GM23338 (cell line): ENCODE data around the gene ADAMTS19. TPM values are rescaled to one million over a fixed set of nuclear protein-coding genes. Genes with fewer than 3 reads are reported as not detected.

Experiments
- ATAC-seq: fragments of 200-7000 bp; cut with Tn5 transposase; 3 replicates; pipeline ENCODE4 v1.9.1; 2020
- DNase-seq: peaks from one replicate; pipeline ENCODE4 v3.0.0-alpha.2; 2015; ENCODE audit warnings: low spot score
- H2AFZ ChIP-seq: fragments of 200-600 bp; sonication (generic); 2 replicates; pipeline ENCODE4 v1.8.0; 2016; ENCODE audit warnings: antibody characterized with exemption, mild to moderate bottlenecking, moderate library complexity
- H3F3A ChIP-seq: fragments of 200-600 bp; sonication (generic); replicated peaks from 2 replicates; pipeline ENCODE4 v1.8.0; 2017; ENCODE audit warnings: antibody characterized with exemption, mixed run types, low read depth
- H3K27ac ChIP-seq: fragments of 200-600 bp; sonication (generic); 2 replicates; pipeline ENCODE4 v1.6.1; 2016; ENCODE audit warnings: low read depth
- H3K27me3 ChIP-seq: fragments of 200-600 bp; sonication (generic); 2 replicates; pipeline ENCODE4 v1.8.0; 2016; ENCODE audit warnings: mild to moderate bottlenecking, mixed run types, moderate library complexity; ENCODE audit not compliant: insufficient read depth
- H3K36me3 ChIP-seq: fragments of 200-600 bp; sonication (generic); 2 replicates; pipeline ENCODE4 v1.8.0; 2016; ENCODE audit warnings: mild to moderate bottlenecking; ENCODE audit not compliant: insufficient read depth
- H3K4me1 ChIP-seq: fragments of 200-600 bp; sonication (generic); 2 replicates; pipeline ENCODE4 v1.8.0; 2016; ENCODE audit warnings: mild to moderate bottlenecking, moderate library complexity; ENCODE audit not compliant: insufficient read depth
- H3K4me2 ChIP-seq: fragments of 200-600 bp; sonication (generic); 2 replicates; pipeline ENCODE4 v1.7.1; 2017; ENCODE audit warnings: mixed run types
- H3K4me3 ChIP-seq: fragments of 200-600 bp; sonication (generic); 2 replicates; pipeline ENCODE4 v1.6.1; 2016; ENCODE audit warnings: mixed run types
- H3K79me2 ChIP-seq: fragments of 200-600 bp; sonication (generic); replicated peaks from 2 replicates; pipeline ENCODE4 v1.8.0; 2017; ENCODE audit warnings: mild to moderate bottlenecking; ENCODE audit not compliant: insufficient read depth
- H3K9me2 ChIP-seq: fragments of 200-600 bp; sonication (generic); 2 replicates; pipeline ENCODE4 v1.8.0; 2017; ENCODE audit not compliant: insufficient read depth
- H4K20me1 ChIP-seq: fragments of 200-600 bp; sonication (generic); replicated peaks from 2 replicates; pipeline ENCODE4 v1.8.0; 2017; ENCODE audit warnings: mild to moderate bottlenecking; ENCODE audit not compliant: insufficient read depth
- H3K27ac Mint-ChIP-seq: 2 replicates; pipeline ENCODE4 v1.8.0; 2020; ENCODE audit warnings: inconsistent platforms, mild to moderate bottlenecking, moderate library complexity, mixed read lengths
- H3K27me3 Mint-ChIP-seq: 3 replicates; pipeline ENCODE4 v1.8.0; 2022; ENCODE audit warnings: low read depth, mild to moderate bottlenecking, moderate library complexity, mixed read lengths, inconsistent platforms; ENCODE audit not compliant: insufficient read depth, poor library complexity
- H3K36me3 Mint-ChIP-seq: 3 replicates; pipeline ENCODE4 v1.8.0; 2021; ENCODE audit warnings: low read depth, mild to moderate bottlenecking, inconsistent platforms, moderate library complexity, mixed read lengths
- H3K4me1 Mint-ChIP-seq: 3 replicates; pipeline ENCODE4 v1.8.0; 2020; ENCODE audit warnings: mild to moderate bottlenecking, inconsistent platforms, mixed read lengths
- H3K4me3 Mint-ChIP-seq: 3 replicates; pipeline ENCODE4 v1.8.0; 2021; ENCODE audit warnings: moderate library complexity, mild to moderate bottlenecking, inconsistent platforms, mixed read lengths
- H3K9me3 Mint-ChIP-seq: 3 replicates; pipeline ENCODE4 v1.8.0; 2020; ENCODE audit warnings: moderate library complexity, mild to moderate bottlenecking, inconsistent platforms, mixed read lengths
- CTCF ChIP-seq, 2 experiments: fragments of 200-600 bp in 1 of 2; sonication (generic) in 1 of 2; conservative IDR thresholded peaks; 2 replicates each; pipeline versions ENCODE4 v1.5.1 to v1.6.1; 2016 to 2017; ENCODE audit warnings: antibody characterized with exemption in 2 of 2, low read depth in 2 of 2, mild to moderate bottlenecking in 2 of 2, moderate library complexity in 1 of 2
- EZH2 ChIP-seq: fragments of 200-600 bp; sonication (generic); IDR thresholded peaks from one replicate; pipeline ENCODE4 v1.8.0; 2017; ENCODE audit warnings: antibody characterized with exemption, mild to moderate bottlenecking, low read depth; ENCODE audit not compliant: unreplicated experiment
- JUNB ChIP-seq: IDR thresholded peaks from one replicate; pipeline ENCODE4 v1.6.1; 2016; ENCODE audit warnings: antibody characterized with exemption; ENCODE audit not compliant: unreplicated experiment
- NANOG ChIP-seq: IDR thresholded peaks from 2 replicates; pipeline ENCODE4 v1.6.1; 2016; ENCODE audit warnings: antibody characterized with exemption, borderline replicate concordance
- POLR2AphosphoS5 ChIP-seq: IDR thresholded peaks from 2 replicates; pipeline ENCODE4 v1.6.1; 2016; ENCODE audit warnings: antibody characterized with exemption, low read depth
- ZNF331 ChIP-seq: fragments of 250-450 bp; sonication (Bioruptor Pico); IDR thresholded peaks from 2 replicates; pipeline ENCODE4 v1.5.0; 2020; ENCODE audit warnings: low read depth, mild to moderate bottlenecking, moderate library complexity
- polyA plus RNA-seq: library from polyadenylated mRNA; unstranded; fragments of >200 nt; fragmentation: Nextera tagmentation; extraction: Ambion mirVana; gene quantifications from 2 replicates; pipeline ENCODE4 v1.2.1, GENCODE V29; 2016
- total RNA-seq: library from RNA; depleted of rRNA; stranded (reverse); fragments of >200 nt; shearing (Covaris generic); gene quantifications from 2 replicates; pipeline ENCODE4 v1.2.3, GENCODE V29; 2014
- TF ChIP-seq, protein P1 (sequence below): fragments of 250-450 bp; sonication (Bioruptor Pico); IDR thresholded peaks from 2 replicates; pipeline ENCODE4 v1.5.0; 2020; ENCODE audit warnings: mild to moderate bottlenecking, moderate library complexity

ADAMTS19 gene
- total and polyA plus RNA-seq, 2 experiments from 2014 or later: 6.0 to 27.4 TPM

- TF ChIP-seq POLR2AphosphoS5 (no peak), NANOG (no peak), ZNF331 (CRISPR knock-in tag) (no peak), JUNB (no peak)
- TF ChIP-seq, protein P1, sequence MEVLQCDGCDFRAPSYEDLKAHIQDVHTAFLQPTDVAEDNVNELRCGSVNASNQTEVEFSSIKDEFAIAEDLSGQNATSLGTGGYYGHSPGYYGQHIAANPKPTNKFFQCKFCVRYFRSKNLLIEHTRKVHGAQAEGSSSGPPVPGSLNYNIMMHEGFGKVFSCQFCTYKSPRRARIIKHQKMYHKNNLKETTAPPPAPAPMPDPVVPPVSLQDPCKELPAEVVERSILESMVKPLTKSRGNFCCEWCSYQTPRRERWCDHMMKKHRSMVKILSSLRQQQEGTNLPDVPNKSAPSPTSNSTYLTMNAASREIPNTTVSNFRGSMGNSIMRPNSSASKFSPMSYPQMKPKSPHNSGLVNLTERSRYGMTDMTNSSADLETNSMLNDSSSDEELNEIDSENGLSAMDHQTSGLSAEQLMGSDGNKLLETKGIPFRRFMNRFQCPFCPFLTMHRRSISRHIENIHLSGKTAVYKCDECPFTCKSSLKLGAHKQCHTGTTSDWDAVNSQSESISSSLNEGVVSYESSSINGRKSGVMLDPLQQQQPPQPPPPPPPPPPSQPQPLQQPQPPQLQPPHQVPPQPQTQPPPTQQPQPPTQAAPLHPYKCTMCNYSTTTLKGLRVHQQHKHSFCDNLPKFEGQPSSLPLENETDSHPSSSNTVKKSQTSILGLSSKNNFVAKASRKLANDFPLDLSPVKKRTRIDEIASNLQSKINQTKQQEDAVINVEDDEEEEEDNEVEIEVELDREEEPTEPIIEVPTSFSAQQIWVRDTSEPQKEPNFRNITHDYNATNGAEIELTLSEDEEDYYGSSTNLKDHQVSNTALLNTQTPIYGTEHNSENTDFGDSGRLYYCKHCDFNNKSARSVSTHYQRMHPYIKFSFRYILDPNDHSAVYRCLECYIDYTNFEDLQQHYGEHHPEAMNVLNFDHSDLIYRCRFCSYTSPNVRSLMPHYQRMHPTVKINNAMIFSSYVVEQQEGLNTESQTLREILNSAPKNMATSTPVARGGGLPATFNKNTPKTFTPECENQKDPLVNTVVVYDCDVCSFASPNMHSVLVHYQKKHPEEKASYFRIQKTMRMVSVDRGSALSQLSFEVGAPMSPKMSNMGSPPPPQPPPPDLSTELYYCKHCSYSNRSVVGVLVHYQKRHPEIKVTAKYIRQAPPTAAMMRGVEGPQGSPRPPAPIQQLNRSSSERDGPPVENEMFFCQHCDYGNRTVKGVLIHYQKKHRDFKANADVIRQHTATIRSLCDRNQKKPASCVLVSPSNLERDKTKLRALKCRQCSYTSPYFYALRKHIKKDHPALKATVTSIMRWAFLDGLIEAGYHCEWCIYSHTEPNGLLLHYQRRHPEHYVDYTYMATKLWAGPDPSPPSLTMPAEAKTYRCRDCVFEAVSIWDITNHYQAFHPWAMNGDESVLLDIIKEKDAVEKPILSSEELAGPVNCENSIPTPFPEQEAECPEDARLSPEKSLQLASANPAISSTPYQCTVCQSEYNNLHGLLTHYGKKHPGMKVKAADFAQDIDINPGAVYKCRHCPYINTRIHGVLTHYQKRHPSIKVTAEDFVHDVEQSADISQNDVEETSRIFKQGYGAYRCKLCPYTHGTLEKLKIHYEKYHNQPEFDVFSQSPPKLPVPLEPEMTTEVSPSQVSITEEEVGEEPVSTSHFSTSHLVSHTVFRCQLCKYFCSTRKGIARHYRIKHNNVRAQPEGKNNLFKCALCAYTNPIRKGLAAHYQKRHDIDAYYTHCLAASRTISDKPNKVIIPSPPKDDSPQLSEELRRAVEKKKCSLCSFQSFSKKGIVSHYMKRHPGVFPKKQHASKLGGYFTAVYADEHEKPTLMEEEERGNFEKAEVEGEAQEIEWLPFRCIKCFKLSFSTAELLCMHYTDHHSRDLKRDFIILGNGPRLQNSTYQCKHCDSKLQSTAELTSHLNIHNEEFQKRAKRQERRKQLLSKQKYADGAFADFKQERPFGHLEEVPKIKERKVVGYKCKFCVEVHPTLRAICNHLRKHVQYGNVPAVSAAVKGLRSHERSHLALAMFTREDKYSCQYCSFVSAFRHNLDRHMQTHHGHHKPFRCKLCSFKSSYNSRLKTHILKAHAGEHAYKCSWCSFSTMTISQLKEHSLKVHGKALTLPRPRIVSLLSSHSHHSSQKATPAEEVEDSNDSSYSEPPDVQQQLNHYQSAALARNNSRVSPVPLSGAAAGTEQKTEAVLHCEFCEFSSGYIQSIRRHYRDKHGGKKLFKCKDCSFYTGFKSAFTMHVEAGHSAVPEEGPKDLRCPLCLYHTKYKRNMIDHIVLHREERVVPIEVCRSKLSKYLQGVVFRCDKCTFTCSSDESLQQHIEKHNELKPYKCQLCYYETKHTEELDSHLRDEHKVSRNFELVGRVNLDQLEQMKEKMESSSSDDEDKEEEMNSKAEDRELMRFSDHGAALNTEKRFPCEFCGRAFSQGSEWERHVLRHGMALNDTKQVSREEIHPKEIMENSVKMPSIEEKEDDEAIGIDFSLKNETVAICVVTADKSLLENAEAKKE: no peak
Observed at GRCh38 chr5:129691220-129691619, 231.1 kb downstream of the ADAMTS19 start (continued).

- peak in 1 of 2 experiments; percentile 47; a peak in 2 of 4 replicates for TF ChIP-seq CTCF (conservative IDR thresholded peaks at IDR 0.05; ENCODE audit: low read depth in 2 of 2)
- no peak for TF ChIP-seq EZH2
- Histone ChIP-seq H3K27ac (no peak overlapping the region), H3K4me3 (no peak overlapping the region), H3K9me2 (no peaks in the 10 kb centered on the region), H4K20me1 (no peaks in the 10 kb centered on the region), H3K36me3 (peaks cover 7% of the 10 kb centered on the region; the same call in 1 of the 2 replicates), H3K79me2 (no peaks in the 10 kb centered on the region), H3F3A (no peaks in the 10 kb centered on the region), H3K27me3 (no peaks in the 10 kb centered on the region), H3K4me2 (no peak overlapping the region), H3K4me1 (no peaks in the 10 kb centered on the region), H2AFZ (no peak overlapping the region)
- peaks cover 16% of the 10 kb centered on the region; the same call in 2 of the 3 replicates for H3K36me3 Mint-ChIP-seq
- no peak overlapping the region for H3K4me3 Mint-ChIP-seq
- no peaks in the 10 kb centered on the region for H3K4me1 Mint-ChIP-seq
- no peak for ATAC-seq
- H3K27ac Mint-ChIP-seq: no peak overlapping the region; the same call in 1 of the 2 replicates
- no peaks in the 10 kb centered on the region for H3K27me3 Mint-ChIP-seq
- DNase-seq: peak; percentile 8
- no peaks in the 10 kb centered on the region for H3K9me3 Mint-ChIP-seq
Observed at GRCh38 chr5:129696636-129697035, 236.5 kb downstream of the ADAMTS19 start.
